ENCODE measurements around the gene TLCD3A. TPM values are rescaled to one million over a fixed set of nuclear protein-coding genes. Genes with fewer than 3 reads are reported as not detected.

The TLCD3A gene
- total and polyA plus RNA-seq, 9 of the 15 experiments (the other 6 are each of a cell fraction or from before 2014, with no cell fraction given): 1.3 to 13.5 (median 7.3) TPM

- Histone ChIP-seq H3K4me1 (replicated peaks in 1 of 2; ENCODE audit: control insufficient read depth in 2 of 2, insufficient read depth in 2 of 2, low read length in 2 of 2) (peaks cover 10 to 12% of the 10 kb centered on the region in 2 experiments; a peak in 3 of 5 replicates), H3K9me3 (replicated peaks; ENCODE audit: control insufficient read depth, insufficient read depth, low read depth, low read length) (no peaks in the 10 kb centered on the region), H3K36me3 (ENCODE audit: control insufficient read depth, insufficient read depth, low read length) (peaks cover 33% of the 10 kb centered on the region), H3K4me2 (ENCODE audit: insufficient read depth, low read length) (peak overlapping the region; percentile 91), H3K27me3 (ENCODE audit: control insufficient read depth in 2 of 2, insufficient read depth in 2 of 2, low read length in 2 of 2) (no peaks in the 10 kb centered on the region), H3K9ac (ENCODE audit: insufficient read depth in 1 of 2, low read depth in 2 of 2, low read length in 2 of 2) (peak overlapping the region; percentile 90 to 96), H3K27ac (ENCODE audit: extremely low read depth, low read depth, low read length) (peak overlapping the region; percentile 91), H3K9me1 (ENCODE audit: control insufficient read depth, insufficient read depth, low read length) (no peaks in the 10 kb centered on the region), H3K79me2 (ENCODE audit: control insufficient read depth, insufficient read depth, low read length) (peaks cover 46% of the 10 kb centered on the region), H3K4me3 (peak overlapping the region; percentile 74), H2AFZ (ENCODE audit: low read depth, low read length) (peak overlapping the region; percentile 94), H4K20me1 (replicated peaks; ENCODE audit: control insufficient read depth, insufficient read depth, low read length) (peaks cover 8% of the 10 kb centered on the region; the same call in 1 of the 2 replicates)
- under 1% methylated on average over 24 of the region's 49 CpGs for WGBS (ENCODE audit: insufficient coverage, low coverage, missing lambda C conversion rate)
- TSS peak; percentile 48 for BruUV-seq (replicated peaks)
- ChIA-PET CTCF (ENCODE audit: low intra/inter-chr PET ratio) (no interaction called here), POLR2A (interaction anchor here (0.9 to 1.2 kb wide), 2 partner anchors 9 to 14 kb away, joined by 3 to 9 read pairs; no protein-coding TSS in a partner anchor)
- in situ Hi-C loops (cut with MboI): no loop called here
- peak in 3 of 4 experiments; percentile 20 to 37 (median 23) for DNase-seq (ENCODE audit: extremely low read depth in 1 of 4, low spot score in 3 of 4)
- ATAC-seq: peak; percentile 62
- no peak for FAIRE-seq
- intact Hi-C loops (cut with micrococcal nuclease): no loop called here
- peak; percentile 74 for TF ChIP-seq MGA (IDR thresholded peaks at IDR 0.05)
- TF ChIP-seq ILF3 (IDR thresholded peaks at IDR 0.05; ENCODE audit: borderline replicate concordance): no peak
- no peak for TF ChIP-seq HES1 (IDR thresholded peaks at IDR 0.05; ENCODE audit: low read depth)
- no peak for TF ChIP-seq ZNF740 (CRISPR knock-in tag; IDR thresholded peaks at IDR 0.05)
- 0 out of 4 replicates have a peak, but pooled peaks of 1 of the 2 experiments have one; percentile 20 for TF ChIP-seq ZNF740 (tag; IDR thresholded peaks at IDR 0.05)
- TF ChIP-seq FIP1L1 (IDR thresholded peaks at IDR 0.05; ENCODE audit: low read depth, low read length, poor library complexity, severe bottlenecking): peak; percentile 19
- TF ChIP-seq MAX (CRISPR knock-in tag; IDR thresholded peaks at IDR 0.05): peak; percentile 81
Observed at GRCh38 chr17:751269-752001, 19.0 kb downstream of the TLCD3A start.

All from K562 (cell line).